ENCODE measurements around the gene IMP4.

The IMP4 gene

GRCh38 chr2:130336877-130337734 lies 5.6 kb upstream of the IMP4 start:
- no peak for FAIRE-seq

- FAIRE-seq: no peak
These were observed 4.9 kb upstream of the IMP4 start for GRCh38 chr2:130337735-130338325.

GRCh38 chr2:130338793-130339345 lies 3.8 kb upstream of the IMP4 start:
- FAIRE-seq: no peak

GRCh38 chr2:130339885-130340745 lies 2.6 kb upstream of the IMP4 start:
- no peak for FAIRE-seq

DNA sequence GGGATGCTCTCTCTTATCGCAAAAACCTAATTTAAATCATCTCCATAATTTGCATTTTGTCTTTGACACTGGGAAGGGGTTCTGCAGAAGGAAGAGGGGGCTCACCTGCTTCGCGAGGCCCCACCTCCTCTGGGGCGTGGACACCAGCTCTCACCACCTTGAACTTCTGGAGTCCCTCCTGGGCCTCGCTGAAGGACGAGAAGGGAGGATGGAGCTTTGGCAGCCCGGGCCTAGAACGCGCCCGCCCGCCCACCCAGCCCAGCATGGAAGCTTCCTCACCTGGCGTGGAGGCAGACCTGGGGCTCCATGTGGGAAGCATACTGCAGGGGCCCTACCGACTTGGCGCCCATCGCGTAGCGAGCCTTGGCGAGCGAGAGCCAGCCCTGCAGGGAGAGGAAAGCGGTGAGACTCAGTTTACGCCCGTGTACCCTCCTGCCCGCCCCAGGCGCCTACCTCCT lies 1.1 kb upstream of the IMP4 start:
- no peak for FAIRE-seq

DNA sequence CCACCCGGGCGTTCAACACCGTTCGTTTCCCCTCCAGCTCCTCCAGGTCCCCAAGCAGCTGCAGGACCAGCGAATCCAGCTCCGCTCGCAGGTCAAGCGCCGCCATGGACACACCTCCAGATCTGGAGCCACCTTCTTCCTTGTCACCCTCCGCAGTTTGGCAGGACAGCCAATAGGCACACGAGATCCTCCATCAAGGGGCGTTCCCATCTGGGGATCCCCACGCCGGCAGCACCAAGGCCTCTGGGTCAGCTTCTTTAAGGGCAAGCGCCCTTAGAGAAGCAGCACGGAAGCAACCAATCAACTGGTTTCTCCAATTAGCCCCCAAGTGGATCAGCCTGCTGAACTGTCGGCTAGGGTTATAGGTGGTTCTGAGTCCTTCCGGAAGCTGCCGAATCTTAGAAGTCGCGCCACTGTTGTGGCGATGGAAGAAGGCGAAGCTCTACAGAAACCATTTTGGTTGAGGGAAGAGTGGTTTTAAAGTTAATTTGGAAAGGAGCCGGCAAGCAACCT lies 621 bp upstream of the IMP4 start:
- FAIRE-seq: no peak

- FAIRE-seq: no peak
These were observed 1.9 kb downstream of the IMP4 start for GRCh38 chr2:130344578-130344977.

DNA sequence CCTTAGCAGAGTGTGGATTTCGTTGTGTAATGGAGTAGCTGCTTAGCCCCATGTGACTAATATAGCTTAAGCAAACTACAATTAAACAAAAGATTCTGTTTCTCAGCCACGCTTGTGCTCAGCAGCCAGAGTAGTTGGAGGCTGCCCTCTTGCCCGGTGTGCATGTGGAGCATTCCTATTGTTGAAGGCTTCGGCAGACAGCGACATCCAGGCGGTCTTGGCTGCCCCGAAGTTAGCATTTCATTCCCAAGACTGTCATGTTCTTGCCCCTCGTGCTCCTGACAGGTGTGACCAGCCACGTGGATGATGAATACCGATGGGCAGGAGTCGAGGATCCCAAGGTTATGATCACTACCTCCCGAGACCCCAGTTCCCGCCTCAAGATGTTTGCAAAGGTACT lies 2.4 kb downstream of the IMP4 start:
- FAIRE-seq: no peak

- FAIRE-seq: no peak
These were observed 2.9 kb downstream of the IMP4 start for GRCh38 chr2:130345611-130346010.

GRCh38 chr2:130346041-130346740 lies 3.5 kb downstream of the IMP4 start:
- no peak for FAIRE-seq

- FAIRE-seq: no peak
These were observed 4.0 kb downstream of the IMP4 start for GRCh38 chr2:130346741-130347066.

- FAIRE-seq: no peak
These were observed 4.7 kb downstream of the IMP4 start for GRCh38 chr2:130347220-130347925.

DNA sequence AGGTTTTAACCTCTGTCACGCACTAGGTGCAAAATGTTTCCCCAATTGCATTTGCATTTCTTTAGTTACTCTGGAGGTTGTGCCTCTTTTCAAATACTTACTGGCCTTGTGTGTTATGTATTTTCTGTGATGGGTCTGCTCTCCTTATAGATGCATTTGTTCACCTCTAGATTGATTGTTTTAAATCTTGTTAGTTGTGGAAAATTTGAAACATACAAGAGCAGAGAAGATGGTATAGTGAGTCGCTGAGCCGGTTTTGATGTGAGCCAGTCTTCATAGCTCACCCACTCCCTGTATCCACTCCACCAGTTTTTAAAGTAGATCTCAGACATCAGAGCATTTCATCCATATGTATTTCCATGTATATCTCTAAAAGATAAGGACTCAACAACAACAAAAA lies 6.5 kb downstream of the IMP4 start:
- no peak for FAIRE-seq

GRCh38 chr2:130351711-130352110 lies 9.0 kb downstream of the IMP4 start:
- FAIRE-seq: no peak

DNA sequence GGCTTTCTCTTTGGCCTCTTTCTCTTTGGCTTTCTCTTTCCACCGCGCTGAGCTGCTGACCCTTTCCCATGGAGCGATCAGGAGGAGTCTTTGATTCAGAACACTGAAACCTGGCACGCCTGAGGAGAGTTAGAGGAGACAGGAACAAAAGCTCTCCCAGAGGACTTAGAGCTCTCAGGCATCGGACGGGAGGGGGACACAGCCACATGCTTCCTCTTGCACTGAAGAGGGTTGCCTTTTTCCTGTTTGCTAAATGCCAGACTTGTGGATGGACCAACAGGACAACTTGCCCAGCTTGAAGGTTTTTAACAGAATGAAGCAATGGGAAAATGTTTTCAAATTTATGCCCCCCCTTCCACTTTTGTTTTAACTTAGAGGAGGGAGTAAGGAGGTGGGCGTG lies 9.5 kb downstream of the IMP4 start:
- FAIRE-seq: no peak

- FAIRE-seq: no peak
These were observed 10.8 kb downstream of the IMP4 start for GRCh38 chr2:130353291-130354138.

- FAIRE-seq: no peak
These were observed 11.4 kb downstream of the IMP4 start for GRCh38 chr2:130354139-130354428.

DNA sequence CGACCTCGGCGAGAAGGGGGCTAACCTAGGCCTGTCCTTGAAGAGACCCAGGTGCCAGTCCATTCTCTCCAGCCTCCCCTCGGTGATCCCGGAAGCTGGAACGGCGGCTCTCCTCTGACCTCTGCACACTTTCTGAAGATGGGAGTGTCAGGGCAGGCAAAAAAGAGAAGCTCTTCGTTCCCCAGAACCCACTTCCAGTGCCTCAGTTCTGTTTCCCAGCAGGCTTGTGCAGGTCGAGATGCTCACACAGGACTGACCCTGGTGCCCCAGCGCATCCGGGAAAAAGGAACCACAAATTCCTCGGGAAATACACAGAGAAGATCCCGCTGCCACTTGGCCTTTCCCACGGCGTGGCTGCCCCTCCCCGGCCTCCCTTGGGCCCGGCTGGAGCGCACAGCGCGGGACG lies 12.5 kb downstream of the IMP4 start:
- FAIRE-seq: no peak

- no peak for FAIRE-seq
These were observed 13.1 kb downstream of the IMP4 start, which contains the start of gene PTPN18 for GRCh38 chr2:130355578-130356431. TSS of gene PTPN18 (plus strand) at chr2:130356056. CDS start at chr2:130356108, 52 bp downstream.

DNA sequence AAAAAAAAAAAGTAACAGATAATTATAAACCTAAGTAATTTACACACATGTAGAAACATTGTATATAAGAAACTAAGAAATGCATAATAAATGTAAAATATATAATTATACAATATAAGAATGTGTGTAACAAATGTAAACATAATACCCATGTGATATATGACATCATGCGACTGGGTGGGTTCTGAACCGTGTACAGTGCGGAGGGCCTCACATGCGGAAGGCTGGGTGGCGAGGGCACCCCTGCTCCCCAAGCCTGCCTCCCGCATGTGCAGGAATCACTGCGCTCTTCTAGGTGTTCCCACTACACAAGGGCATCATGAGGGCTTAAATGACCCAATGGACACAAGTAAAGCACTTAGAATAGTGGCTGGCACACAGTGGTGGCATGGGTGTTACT lies 15.2 kb downstream of the IMP4 start:
- FAIRE-seq: no peak

All from colon (tissue), 2 donors.